Tibial nerve (tissue), 4 donors: ENCODE data around the gene HOXA3.

Source experiments
- EP300 ChIP-seq, 2 donors: sonication (generic); formaldehyde crosslinking; IDR thresholded peaks; one replicate each; pipeline ENCODE4 v1.6.1; 2017; ENCODE audit warnings: antibody characterized with exemption in 2 of 2, mild to moderate bottlenecking in 1 of 2
- TF ChIP-seq, protein P1 (sequence below), 5 experiments: fragments of 200-600 bp in 3 of 5; fragments of 450-650 bp in 2 of 5; sonication (generic) in 3 of 5; IDR thresholded peaks; one replicate each; pipeline ENCODE4 v1.5.1; 2016 to 2019; ENCODE audit warnings: antibody characterized with exemption in 5 of 5, mild to moderate bottlenecking in 3 of 5, moderate library complexity in 2 of 5

GRCh38 chr7:27139334-27140125, 12.9 kb downstream of the HOXA3 start:
- TF ChIP-seq, protein P1, sequence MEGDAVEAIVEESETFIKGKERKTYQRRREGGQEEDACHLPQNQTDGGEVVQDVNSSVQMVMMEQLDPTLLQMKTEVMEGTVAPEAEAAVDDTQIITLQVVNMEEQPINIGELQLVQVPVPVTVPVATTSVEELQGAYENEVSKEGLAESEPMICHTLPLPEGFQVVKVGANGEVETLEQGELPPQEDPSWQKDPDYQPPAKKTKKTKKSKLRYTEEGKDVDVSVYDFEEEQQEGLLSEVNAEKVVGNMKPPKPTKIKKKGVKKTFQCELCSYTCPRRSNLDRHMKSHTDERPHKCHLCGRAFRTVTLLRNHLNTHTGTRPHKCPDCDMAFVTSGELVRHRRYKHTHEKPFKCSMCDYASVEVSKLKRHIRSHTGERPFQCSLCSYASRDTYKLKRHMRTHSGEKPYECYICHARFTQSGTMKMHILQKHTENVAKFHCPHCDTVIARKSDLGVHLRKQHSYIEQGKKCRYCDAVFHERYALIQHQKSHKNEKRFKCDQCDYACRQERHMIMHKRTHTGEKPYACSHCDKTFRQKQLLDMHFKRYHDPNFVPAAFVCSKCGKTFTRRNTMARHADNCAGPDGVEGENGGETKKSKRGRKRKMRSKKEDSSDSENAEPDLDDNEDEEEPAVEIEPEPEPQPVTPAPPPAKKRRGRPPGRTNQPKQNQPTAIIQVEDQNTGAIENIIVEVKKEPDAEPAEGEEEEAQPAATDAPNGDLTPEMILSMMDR (IDR thresholded peaks at IDR 0.05): no peak
- no peak for TF ChIP-seq EP300 (IDR thresholded peaks at IDR 0.05)
